OCI-LY7 (cell line): ENCODE data around the gene ZDHHC3. TPM values are rescaled to one million over a fixed set of nuclear protein-coding genes. Genes with fewer than 3 reads are reported as not detected.
"Not testable (repeated sequence)": the region's sequence is repeated elsewhere in the genome, so short reads cannot be mapped to it uniquely, and the experiment has no call there.

ENCODE experiments used
- BruUV-seq: library from RNA; stranded (reverse); fragments of 400-500 nt; replicated peaks from 2 replicates; lab custom pipeline; 2021; lab: Mats Ljungman, UMichigan
- CTCF ChIA-PET: fragments of 300-600 bp; sonication (Branson Sonifier 250); formaldehyde crosslinking; loops from one replicate; lab custom pipeline; 2022; ENCODE audit warnings: antibody characterized with exemption; ENCODE audit not compliant: unreplicated experiment; lab: Charles Lee
- POLR2A ChIA-PET: fragments of 300-600 bp; sonication (Branson Sonifier 250); formaldehyde crosslinking; loops from one replicate; lab custom pipeline; 2022; ENCODE audit warnings: antibody characterized with exemption; lab: Charles Lee
- DNase-seq: peaks from one replicate; pipeline ENCODE4 v3.0.0-alpha.2; 2015; ENCODE audit warnings: low spot score
- H2AFZ ChIP-seq: fragments of 200-600 bp; sonication (generic), shearing (Covaris generic); 2 replicates; pipeline ENCODE4 v1.6.1; 2014; ENCODE audit warnings: mild to moderate bottlenecking, antibody characterized with exemption, low read length, moderate library complexity
- H3K27ac ChIP-seq: fragments of 200-600 bp; sonication (generic); 2 replicates; pipeline ENCODE4 v1.5.1; 2014; ENCODE audit warnings: mixed run types, low read depth, mild to moderate bottlenecking, moderate library complexity, low read length, inconsistent platforms; ENCODE audit not compliant: poor library complexity, severe bottlenecking
- H3K36me3 ChIP-seq: fragments of 200-600 bp; sonication (generic); 2 replicates; pipeline ENCODE4 v1.6.1; 2014; ENCODE audit warnings: mild to moderate bottlenecking, antibody characterized with exemption, low read length, moderate library complexity, mixed read lengths; ENCODE audit not compliant: insufficient read depth
- H3K4me1 ChIP-seq: fragments of 200-600 bp; sonication (generic); 2 replicates; pipeline ENCODE4 v1.5.1; 2014; ENCODE audit warnings: mild to moderate bottlenecking, low read length; ENCODE audit not compliant: insufficient read depth, poor library complexity, severe bottlenecking
- H3K4me2 ChIP-seq: fragments of 200-600 bp; sonication (generic); 2 replicates; pipeline ENCODE4 v1.6.1; 2014; ENCODE audit warnings: mild to moderate bottlenecking, low read length
- H3K4me3 ChIP-seq: fragments of 200-600 bp; sonication (generic); 2 replicates; pipeline ENCODE4 v1.5.1; 2014; ENCODE audit warnings: mild to moderate bottlenecking, low read depth, low read length; ENCODE audit not compliant: poor library complexity, severe bottlenecking
- H3K79me2 ChIP-seq: fragments of 200-600 bp; sonication (generic); 2 replicates; pipeline ENCODE4 v1.6.1; 2016; ENCODE audit warnings: low read depth, mild to moderate bottlenecking, low read length, moderate library complexity, mixed read lengths; ENCODE audit not compliant: insufficient read depth
- H3K9me2 ChIP-seq: fragments of 200-600 bp; sonication (generic); 2 replicates; pipeline ENCODE4 v1.6.1; 2016; ENCODE audit warnings: mild to moderate bottlenecking, low read length, mixed read lengths; ENCODE audit not compliant: insufficient read depth
- H3K9me3 ChIP-seq: fragments of 200-600 bp; sonication (generic); 2 replicates; pipeline ENCODE4 v1.6.1; 2014; ENCODE audit warnings: mild to moderate bottlenecking, mixed run types, low read length, mixed read lengths
- H4K20me1 ChIP-seq: fragments of 200-600 bp; sonication (generic); 2 replicates; pipeline ENCODE4 v1.6.1; 2014; ENCODE audit warnings: mild to moderate bottlenecking, antibody characterized with exemption, low read length, moderate library complexity, mixed read lengths; ENCODE audit not compliant: insufficient read depth
- CTCF ChIP-seq: fragments of 200-600 bp; sonication (generic); conservative IDR thresholded peaks from 2 replicates; pipeline ENCODE4 v1.5.1; 2014; ENCODE audit warnings: mild to moderate bottlenecking, antibody characterized with exemption, low read length, moderate library complexity, mixed read lengths
- EZH2phosphoT487 ChIP-seq: fragments of 200-600 bp; sonication (generic); IDR thresholded peaks from 2 replicates; pipeline ENCODE4 v1.6.1; 2018; ENCODE audit warnings: low read depth, borderline replicate concordance, mild to moderate bottlenecking, mixed run types, antibody characterized with exemption, low read length, moderate library complexity, mixed read lengths
- intact Hi-C: fragments of 100-400 bp; cut with micrococcal nuclease; formaldehyde crosslinking; loops from one replicate; pipeline ENCODE4 v1.10.0; 2022; ENCODE audit not compliant: unreplicated experiment
- total RNA-seq, 2 experiments: library from RNA; depleted of rRNA in 1 of 2; stranded (reverse); fragments of >200 nt in 1 of 2; shearing (Covaris generic) in 1 of 2; gene quantifications; 2 replicates each; pipeline ENCODE4 v1.2.3, GENCODE V29; 2014 to 2022

Gene ZDHHC3
- total RNA-seq, 2 experiments from 2014 or later = 53.1 to 53.6 TPM

- H3K4me3 ChIP-seq = no peak overlapping the region
- DNase-seq = no peak
- H3K36me3 ChIP-seq = peaks cover 86% of the 10 kb centered on the region
- CTCF ChIA-PET = interaction anchor here (1.4 kb wide), 1 partner anchor 10 kb away, joined by 5 read pairs; the partner anchor contains the start of gene EXOSC7
- H3K9me2 ChIP-seq = no peaks in the 10 kb centered on the region
- H3K79me2 ChIP-seq = peaks cover 50% of the 10 kb centered on the region
- POLR2A ChIA-PET = interaction anchor here (0.7 to 1.2 kb wide), 3 partner anchors 12 to 1380 kb away, joined by 3 to 7 read pairs (median 4); partner anchors contain the start of genes EXOSC7 and ZDHHC3
- no peak overlapping the region for H3K4me2 ChIP-seq
- BruUV-seq = no TSS peak
- H3K27ac ChIP-seq = no peak overlapping the region
- no peaks in the 10 kb centered on the region for H3K9me3 ChIP-seq
- H4K20me1 ChIP-seq = peaks cover 16% of the 10 kb centered on the region
- no peaks in the 10 kb centered on the region for H3K4me1 ChIP-seq
- H2AFZ ChIP-seq = no peak overlapping the region
- TF ChIP-seq CTCF (no peak), EZH2phosphoT487 (no peak)
- intact Hi-C loops = no loop called here
These were observed 11.4 kb upstream of the ZDHHC3 start for GRCh38 chr3:44987332-44987731.

GRCh38 chr3:44986330-44986729 is 10.4 kb upstream of the ZDHHC3 start:
- H3K4me2 ChIP-seq, intact Hi-C loops, H3K27ac ChIP-seq, H3K4me3 ChIP-seq, BruUV-seq, DNase-seq, H3K9me2 ChIP-seq, H3K9me3 ChIP-seq, H2AFZ ChIP-seq, H3K4me1 ChIP-seq: not testable (repeated sequence)
- CTCF ChIA-PET = interaction anchor here (1.4 kb wide), 1 partner anchor 9 kb away, joined by 5 read pairs; the partner anchor contains the start of gene EXOSC7
- POLR2A ChIA-PET = interaction anchor here (0.7 to 1.2 kb wide), 4 partner anchors 8 to 19 kb away, joined by 4 to 7 read pairs (median 4); partner anchors contain the start of genes EXOSC7 and ZDHHC3
- Histone ChIP-seq H3K36me3 (peaks cover 86% of the 10 kb centered on the region), H4K20me1 (peaks cover 20% of the 10 kb centered on the region), H3K79me2 (peaks cover 60% of the 10 kb centered on the region)

GRCh38 chr3:44984335-44984734 is 8.4 kb upstream of the ZDHHC3 start:
- no peak for DNase-seq
- intact Hi-C loops = no loop called here

More at GRCh38 chr3:44984335-44984734, 8.4 kb upstream of the ZDHHC3 start:
- BruUV-seq = no TSS peak
- TF ChIP-seq EZH2phosphoT487 = no peak
- TF ChIP-seq CTCF = no peak
- Histone ChIP-seq H3K27ac (no peak overlapping the region), H3K36me3 (peaks cover 75% of the 10 kb centered on the region), H3K9me2 (no peaks in the 10 kb centered on the region), H3K4me1 (no peaks in the 10 kb centered on the region), H2AFZ (no peak overlapping the region), H4K20me1 (peaks cover 24% of the 10 kb centered on the region), H3K4me2 (no peak overlapping the region), H3K4me3 (no peak overlapping the region), H3K79me2 (peaks cover 80% of the 10 kb centered on the region), H3K9me3 (no peaks in the 10 kb centered on the region)
- ChIA-PET CTCF (no interaction called here), POLR2A (no interaction called here)
